ENCODE results near the gene AXIN2.
A peak's percentile ranks its signal among the peaks of the same experiment; 100 is the strongest.

The AXIN2 gene

GRCh38 chr17:65583921-65584603, 22.6 kb upstream of the AXIN2 start:
- DNase-seq = no peak

GRCh38 chr17:65576939-65577338, 15.5 kb upstream of the AXIN2 start:
- no peak for DNase-seq

GRCh38 chr17:65573282-65573602, 11.8 kb upstream of the AXIN2 start:
- DNase-seq = no peak

GRCh38 chr17:65572581-65573281, 11.3 kb upstream of the AXIN2 start:
- DNase-seq = no peak

GRCh38 chr17:65572186-65572580, 10.7 kb upstream of the AXIN2 start:
- no peak for DNase-seq

GRCh38 chr17:65568918-65569317, 7.5 kb upstream of the AXIN2 start:
- DNase-seq = no peak

GRCh38 chr17:65567566-65567965, 6.1 kb upstream of the AXIN2 start:
- no peak for DNase-seq

GRCh38 chr17:65565559-65565958, 4.1 kb upstream of the AXIN2 start:
- no peak for DNase-seq

- no peak for DNase-seq
Observed at GRCh38 chr17:65564793-65565192, 3.3 kb upstream of the AXIN2 start.

GRCh38 chr17:65562206-65562531, 721 bp upstream of the AXIN2 start:
- no peak for DNase-seq

- DNase-seq = peak; percentile 78
Observed at GRCh38 chr17:65560628-65561451, 608 bp downstream of the AXIN2 start.

GRCh38 chr17:65559804-65560627, 1.4 kb downstream of the AXIN2 start:
- peak; percentile 36 for DNase-seq

GRCh38 chr17:65559461-65559803, 2.0 kb downstream of the AXIN2 start:
- DNase-seq = no peak

GRCh38 chr17:65558683-65559460, 2.6 kb downstream of the AXIN2 start:
- DNase-seq = peak; percentile 25

GRCh38 chr17:65558311-65558682, 3.2 kb downstream of the AXIN2 start:
- no peak for DNase-seq

- DNase-seq = no peak
Observed at GRCh38 chr17:65557349-65558310, 3.8 kb downstream of the AXIN2 start.

- DNase-seq = no peak
Observed at GRCh38 chr17:65556910-65557348, 4.5 kb downstream of the AXIN2 start.

- DNase-seq = peak; percentile 96
Observed at GRCh38 chr17:65556014-65556909, 5.2 kb downstream of the AXIN2 start.

- no peak for DNase-seq
Observed at GRCh38 chr17:65554553-65555223, 6.8 kb downstream of the AXIN2 start.

All from stimulated activated CD4-positive, alpha-beta T cell treated with anti-CD3 and anti-CD28 coated beads, Interleukin-4, amount 100 ng/mL, for 1 hour (primary cell).